Measurements from ENCODE around the gene TRIM31.

Gene TRIM31

GRCh38 chr6:30116724-30117123 is 3.8 kb upstream of the TRIM31 start:
- no peaks in the 10 kb centered on the region for H3K36me3 ChIP-seq (ENCODE audit: control insufficient read depth, insufficient read depth, low read length)
- DNase-seq (ENCODE audit: extremely low read depth, insufficient read length) = no peak
- H3K4me3 ChIP-seq (replicated peaks; ENCODE audit: low read depth, low read length) = no peak overlapping the region
- no peak for TF ChIP-seq CTCF (IDR thresholded peaks at IDR 0.05; ENCODE audit: insufficient read depth, low read length, poor library complexity, severe bottlenecking)
- no peaks in the 10 kb centered on the region; the same call in 1 of the 2 replicates for H3K27me3 ChIP-seq (replicated peaks; ENCODE audit: control insufficient read depth, insufficient read depth, low read length)

- H3K27me3 ChIP-seq (replicated peaks; ENCODE audit: control insufficient read depth, insufficient read depth, low read length) = no peaks in the 10 kb centered on the region
- no peak overlapping the region for H3K4me3 ChIP-seq (replicated peaks; ENCODE audit: low read depth, low read length)
- no peaks in the 10 kb centered on the region for H3K36me3 ChIP-seq (ENCODE audit: control insufficient read depth, insufficient read depth, low read length)
- no peak for TF ChIP-seq CTCF (IDR thresholded peaks at IDR 0.05; ENCODE audit: insufficient read depth, low read length, poor library complexity, severe bottlenecking)
- no peak for DNase-seq (ENCODE audit: extremely low read depth, insufficient read length)
Observed at GRCh38 chr6:30113841-30114240, 951 bp upstream of the TRIM31 start.

- TF ChIP-seq CTCF (IDR thresholded peaks at IDR 0.05; ENCODE audit: insufficient read depth, low read length, poor library complexity, severe bottlenecking) = no peak
- H3K27me3 ChIP-seq (replicated peaks; ENCODE audit: control insufficient read depth, insufficient read depth, low read length) = no peaks in the 10 kb centered on the region
- no peak for DNase-seq (ENCODE audit: extremely low read depth, insufficient read length)
- no peaks in the 10 kb centered on the region for H3K36me3 ChIP-seq (ENCODE audit: control insufficient read depth, insufficient read depth, low read length)
- no peak overlapping the region for H3K4me3 ChIP-seq (replicated peaks; ENCODE audit: low read depth, low read length)
Observed at GRCh38 chr6:30112402-30112994, 392 bp downstream of the TRIM31 start.

GRCh38 chr6:30111266-30111856 is 1.5 kb downstream of the TRIM31 start:
- no peak for DNase-seq (ENCODE audit: extremely low read depth, insufficient read length)
- Histone ChIP-seq H3K36me3 (ENCODE audit: control insufficient read depth, insufficient read depth, low read length) (no peaks in the 10 kb centered on the region), H3K27me3 (replicated peaks; ENCODE audit: control insufficient read depth, insufficient read depth, low read length) (no peaks in the 10 kb centered on the region), H3K4me3 (replicated peaks; ENCODE audit: low read depth, low read length) (no peak overlapping the region)
- TF ChIP-seq CTCF (IDR thresholded peaks at IDR 0.05; ENCODE audit: insufficient read depth, low read length, poor library complexity, severe bottlenecking) = no peak

GRCh38 chr6:30104661-30105060 is 8.2 kb downstream of the TRIM31 start:
- DNase-seq (ENCODE audit: extremely low read depth, insufficient read length) = no peak
- Histone ChIP-seq H3K4me3 (replicated peaks; ENCODE audit: low read depth, low read length) (no peak overlapping the region), H3K27me3 (replicated peaks; ENCODE audit: control insufficient read depth, insufficient read depth, low read length) (peaks cover 6% of the 10 kb centered on the region; the same call in 1 of the 2 replicates), H3K36me3 (ENCODE audit: control insufficient read depth, insufficient read depth, low read length) (no peaks in the 10 kb centered on the region)
- TF ChIP-seq CTCF (IDR thresholded peaks at IDR 0.05; ENCODE audit: insufficient read depth, low read length, poor library complexity, severe bottlenecking) = peak; percentile 8

GRCh38 chr6:30103872-30104179 is 9.1 kb downstream of the TRIM31 start:
- DNase-seq (ENCODE audit: extremely low read depth, insufficient read length) = no peak
- TF ChIP-seq CTCF (IDR thresholded peaks at IDR 0.05; ENCODE audit: insufficient read depth, low read length, poor library complexity, severe bottlenecking) = no peak
- Histone ChIP-seq H3K4me3 (replicated peaks; ENCODE audit: low read depth, low read length) (no peak overlapping the region), H3K27me3 (replicated peaks; ENCODE audit: control insufficient read depth, insufficient read depth, low read length) (peaks cover 8% of the 10 kb centered on the region; the same call in 1 of the 2 replicates), H3K36me3 (ENCODE audit: control insufficient read depth, insufficient read depth, low read length) (no peaks in the 10 kb centered on the region)

Data from GM06990 (cell line).